ENCODE measurements around the gene RIN3. TPM values are rescaled to one million over a fixed set of nuclear protein-coding genes. Genes with fewer than 3 reads are reported as not detected.

RIN3 gene
- total RNA-seq, 1 donor = 7.2 TPM

DNA sequence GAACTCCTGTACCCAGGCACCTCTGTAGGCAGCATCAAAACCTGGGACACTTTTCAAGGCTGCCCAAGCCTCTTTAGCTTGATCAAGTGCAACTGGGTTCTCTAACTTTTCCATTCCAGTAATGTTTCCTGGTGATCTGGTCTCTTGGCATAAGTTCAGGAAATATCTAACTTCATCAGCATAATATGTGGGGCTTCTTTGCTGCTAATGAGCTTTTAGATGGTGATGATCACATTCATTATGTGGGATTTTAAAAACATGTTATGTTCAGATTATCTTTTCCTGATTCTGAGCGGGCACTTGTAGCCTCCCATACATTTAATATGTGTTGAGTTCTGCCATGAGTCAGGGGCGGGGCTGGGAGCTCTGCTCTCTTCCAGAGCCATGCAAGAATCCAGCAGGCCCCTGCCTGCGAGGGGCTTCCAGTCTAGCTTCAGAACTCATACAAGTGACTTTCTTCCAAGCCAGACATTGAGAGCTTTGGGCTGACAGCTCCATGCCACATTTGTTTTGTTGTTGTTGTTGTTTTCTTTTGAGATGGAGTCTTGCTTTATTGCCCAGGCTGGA is 39.5 kb upstream of the RIN3 start:
- no peak for DNase-seq (ENCODE audit: low read depth)
- H3K4me3 ChIP-seq (ENCODE audit: low read depth, low read length) = no peak overlapping the region
- TF ChIP-seq, protein P1, sequence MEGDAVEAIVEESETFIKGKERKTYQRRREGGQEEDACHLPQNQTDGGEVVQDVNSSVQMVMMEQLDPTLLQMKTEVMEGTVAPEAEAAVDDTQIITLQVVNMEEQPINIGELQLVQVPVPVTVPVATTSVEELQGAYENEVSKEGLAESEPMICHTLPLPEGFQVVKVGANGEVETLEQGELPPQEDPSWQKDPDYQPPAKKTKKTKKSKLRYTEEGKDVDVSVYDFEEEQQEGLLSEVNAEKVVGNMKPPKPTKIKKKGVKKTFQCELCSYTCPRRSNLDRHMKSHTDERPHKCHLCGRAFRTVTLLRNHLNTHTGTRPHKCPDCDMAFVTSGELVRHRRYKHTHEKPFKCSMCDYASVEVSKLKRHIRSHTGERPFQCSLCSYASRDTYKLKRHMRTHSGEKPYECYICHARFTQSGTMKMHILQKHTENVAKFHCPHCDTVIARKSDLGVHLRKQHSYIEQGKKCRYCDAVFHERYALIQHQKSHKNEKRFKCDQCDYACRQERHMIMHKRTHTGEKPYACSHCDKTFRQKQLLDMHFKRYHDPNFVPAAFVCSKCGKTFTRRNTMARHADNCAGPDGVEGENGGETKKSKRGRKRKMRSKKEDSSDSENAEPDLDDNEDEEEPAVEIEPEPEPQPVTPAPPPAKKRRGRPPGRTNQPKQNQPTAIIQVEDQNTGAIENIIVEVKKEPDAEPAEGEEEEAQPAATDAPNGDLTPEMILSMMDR (IDR thresholded peaks at IDR 0.05; ENCODE audit: insufficient read depth, low read length) = no peak

DNA sequence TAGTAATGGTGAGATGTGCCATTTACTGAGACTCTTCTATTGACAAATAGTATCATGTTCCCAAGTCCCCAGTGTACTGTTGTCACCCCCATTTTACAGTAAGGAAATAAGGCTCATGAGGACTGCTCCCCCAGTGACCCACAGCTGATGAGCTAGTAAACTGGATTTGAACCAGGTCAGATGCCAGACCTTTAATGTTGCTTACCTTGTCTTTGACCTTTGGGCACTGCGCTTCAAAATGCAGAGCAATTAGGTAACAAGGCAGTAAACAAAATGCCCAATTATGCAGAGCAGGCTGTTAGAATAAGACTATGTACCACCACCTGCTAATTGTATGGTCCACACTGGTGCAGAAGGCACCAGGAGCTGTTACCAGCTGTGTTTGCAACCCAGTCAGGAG is 38.5 kb upstream of the RIN3 start:
- DNase-seq (ENCODE audit: low read depth) = no peak
- TF ChIP-seq, protein P1 (IDR thresholded peaks at IDR 0.05; ENCODE audit: insufficient read depth, low read length) = no peak
- H3K4me3 ChIP-seq (ENCODE audit: low read depth, low read length) = no peak overlapping the region

DNA sequence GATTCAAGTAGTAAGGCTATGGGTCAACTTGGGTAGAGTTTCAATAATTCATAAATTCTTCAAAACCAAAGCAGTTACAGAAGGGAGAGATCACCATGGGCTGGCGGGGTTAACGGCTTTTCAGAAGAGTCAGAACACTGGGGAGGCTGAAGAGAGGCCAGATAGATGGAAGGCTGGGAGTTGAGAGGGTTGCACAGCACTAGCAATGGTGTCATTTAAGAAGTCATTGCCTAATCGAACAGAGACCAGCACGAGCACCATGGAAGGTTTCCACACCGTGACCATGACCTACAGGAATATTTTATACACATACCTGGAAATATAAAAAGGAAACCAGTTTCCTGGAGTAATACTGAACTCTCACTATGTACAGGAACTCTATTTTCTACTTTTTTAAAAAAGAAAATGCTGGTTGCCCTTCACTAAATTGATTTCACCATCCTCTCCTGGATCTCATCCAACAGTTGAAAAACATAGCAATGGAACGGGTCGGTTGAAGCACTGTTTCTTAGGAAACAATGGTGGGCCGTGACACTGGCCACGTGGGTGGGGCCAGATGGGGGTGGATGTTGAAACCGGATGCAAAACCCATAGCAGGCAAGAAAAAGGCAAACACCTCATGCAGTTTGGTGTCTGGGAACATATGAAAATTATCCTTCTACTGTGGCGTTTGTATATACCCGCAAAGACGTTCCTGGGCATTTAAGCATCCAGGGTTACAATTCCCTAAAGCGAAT is 38.0 kb upstream of the RIN3 start:
- TF ChIP-seq, protein P1 (IDR thresholded peaks at IDR 0.05; ENCODE audit: insufficient read depth, low read length) = no peak
- DNase-seq (ENCODE audit: low read depth) = peak; percentile 72
- H3K4me3 ChIP-seq (ENCODE audit: low read depth, low read length) = no peak overlapping the region

DNA sequence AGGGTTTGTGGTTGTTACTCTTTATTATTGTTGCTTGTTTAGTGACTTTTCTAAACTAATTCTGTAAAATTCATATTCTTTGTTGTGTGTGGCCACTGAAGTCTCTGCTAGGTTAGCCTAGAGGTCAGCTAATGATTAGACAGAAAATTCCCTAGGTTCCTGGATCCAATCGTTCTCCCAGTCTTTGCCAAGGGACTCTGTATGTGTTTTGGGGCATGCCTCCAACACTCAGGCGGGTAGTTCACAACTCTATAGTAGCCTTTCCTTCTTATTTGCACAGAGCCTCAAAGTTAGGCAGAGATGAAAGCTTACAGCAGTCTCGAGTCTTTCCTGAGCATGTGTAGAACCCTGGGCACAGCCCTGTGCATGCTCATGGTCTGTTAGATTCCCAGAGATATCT is 32.7 kb upstream of the RIN3 start:
- no peak overlapping the region for H3K4me3 ChIP-seq (ENCODE audit: low read depth, low read length)
- no peak for DNase-seq (ENCODE audit: low read depth)
- TF ChIP-seq, protein P1 (IDR thresholded peaks at IDR 0.05; ENCODE audit: insufficient read depth, low read length) = no peak

GRCh38 chr14:92481386-92481785 is 32.2 kb upstream of the RIN3 start:
- TF ChIP-seq, protein P1 (IDR thresholded peaks at IDR 0.05; ENCODE audit: insufficient read depth, low read length) = peak; percentile 48
- H3K4me3 ChIP-seq (ENCODE audit: low read depth, low read length) = no peak overlapping the region
- DNase-seq (ENCODE audit: low read depth) = peak; percentile 60

DNA sequence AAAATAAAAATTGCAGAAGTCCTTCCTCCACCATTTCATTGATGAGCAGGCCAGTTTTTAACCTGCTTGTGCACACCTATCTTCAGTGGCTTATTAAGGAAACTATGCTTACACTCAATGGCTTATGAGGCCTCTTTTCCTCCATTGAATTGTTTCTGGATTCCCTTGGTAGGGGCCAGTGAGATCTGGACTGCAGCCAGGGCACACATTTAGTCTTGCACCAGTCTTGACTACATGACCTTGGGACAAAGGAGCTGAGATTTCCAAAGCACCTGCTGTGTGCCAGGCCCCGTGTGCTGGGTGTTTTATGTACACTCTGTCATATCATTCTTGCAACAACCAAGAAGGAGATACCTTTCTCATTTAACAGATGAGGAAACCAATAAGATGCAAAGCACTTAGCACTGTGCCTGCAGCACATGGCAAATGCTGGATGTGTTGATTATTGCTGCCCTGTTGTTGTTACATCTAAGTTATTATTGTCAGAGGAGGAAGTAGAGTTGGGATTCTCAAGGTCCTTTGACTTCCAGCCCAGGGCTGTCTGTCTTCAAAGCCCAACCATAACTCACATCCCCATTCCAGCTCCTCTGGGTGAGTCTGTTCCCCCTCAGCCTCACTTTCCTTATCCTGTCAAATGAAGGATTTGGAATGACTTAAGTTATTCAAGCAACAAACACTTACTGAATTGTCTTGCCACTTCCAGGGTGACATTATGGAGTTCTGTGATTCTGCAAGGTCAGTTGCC is 31.6 kb upstream of the RIN3 start:
- no peak overlapping the region for H3K4me3 ChIP-seq (ENCODE audit: low read depth, low read length)
- TF ChIP-seq, protein P1 (IDR thresholded peaks at IDR 0.05; ENCODE audit: insufficient read depth, low read length) = no peak
- no peak for DNase-seq (ENCODE audit: low read depth)
